ENCODE results near the gene MIER2.

The MIER2 gene

DNA sequence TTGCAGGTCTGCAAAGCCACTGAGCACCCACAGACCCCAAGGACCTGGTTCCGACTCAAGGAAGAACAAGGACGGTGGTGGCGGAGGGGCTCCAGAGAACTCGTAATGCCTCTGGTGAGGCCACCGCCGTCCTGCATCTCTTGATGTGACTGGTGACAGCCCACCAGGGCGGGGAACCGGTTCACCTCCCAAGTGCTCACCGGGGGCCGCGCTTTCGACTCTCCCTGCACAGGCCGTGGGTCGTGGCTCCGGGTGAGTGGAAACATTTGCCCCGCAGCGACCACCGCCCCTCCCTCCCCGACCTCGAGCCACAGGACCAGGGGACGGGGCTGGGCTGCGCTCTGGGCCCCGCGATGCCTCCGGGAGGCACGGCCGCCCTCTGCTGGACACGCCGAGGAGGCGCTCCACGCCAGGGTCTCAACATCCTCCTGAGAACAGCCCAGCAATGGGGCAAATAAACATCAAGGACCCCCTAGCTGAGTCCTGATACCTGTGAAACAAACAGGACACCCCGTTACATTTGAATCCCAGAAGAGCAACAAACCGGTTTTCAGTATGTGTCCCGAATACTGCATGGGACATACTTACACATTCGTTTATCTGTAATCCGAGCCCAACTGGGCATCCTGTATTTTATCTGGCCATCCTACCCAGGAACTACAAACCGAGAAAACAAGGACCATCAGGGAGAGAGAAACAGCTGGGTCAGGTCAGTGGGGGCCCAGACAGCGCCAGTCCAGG lies 49.5 kb downstream of the MIER2 start:
- peak; percentile 57 for TF ChIP-seq CTCF (conservative IDR thresholded peaks at IDR 0.05; ENCODE audit: control insufficient read depth, insufficient read depth, low read depth, low read length)
- no peak overlapping the region for H3K4me3 ChIP-seq (ENCODE audit: control insufficient read depth, low read depth, low read length)
- DNase-seq (ENCODE audit: low read depth) = peak; percentile 10

DNA sequence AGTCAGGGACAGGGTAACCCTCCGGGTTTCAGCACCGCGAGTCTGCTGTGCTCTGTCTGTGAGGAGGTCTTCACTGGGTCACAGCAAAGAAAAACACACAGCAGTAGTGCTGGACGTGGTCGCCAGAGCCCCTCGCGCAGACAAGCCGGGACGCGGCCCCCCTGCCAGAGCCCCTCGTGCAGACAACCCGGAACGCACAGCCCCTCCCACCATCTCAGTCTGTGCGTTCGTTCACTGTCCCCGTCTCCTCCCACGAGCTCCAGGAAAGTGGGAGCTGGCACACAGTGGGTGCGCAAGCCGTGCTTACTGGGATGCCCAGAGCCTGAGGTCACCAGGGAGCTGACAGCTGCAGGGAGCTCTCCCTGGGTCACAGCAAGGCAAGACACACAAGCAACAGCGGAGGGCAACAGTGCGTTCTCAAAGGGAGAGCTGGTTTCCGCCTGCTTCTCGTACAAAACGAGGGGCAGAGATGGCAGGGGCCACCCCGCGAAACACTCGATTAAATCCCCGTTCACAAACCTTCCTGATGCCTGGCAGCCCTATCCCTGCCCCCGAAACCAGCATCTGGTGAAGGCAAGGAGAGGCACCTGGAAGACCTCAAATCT lies 50.2 kb downstream of the MIER2 start:
- no peak overlapping the region for H3K4me3 ChIP-seq (ENCODE audit: control insufficient read depth, low read depth, low read length)
- peak; percentile 18 for DNase-seq (ENCODE audit: low read depth)
- TF ChIP-seq CTCF (conservative IDR thresholded peaks at IDR 0.05; ENCODE audit: control insufficient read depth, insufficient read depth, low read depth, low read length) = no peak

DNA sequence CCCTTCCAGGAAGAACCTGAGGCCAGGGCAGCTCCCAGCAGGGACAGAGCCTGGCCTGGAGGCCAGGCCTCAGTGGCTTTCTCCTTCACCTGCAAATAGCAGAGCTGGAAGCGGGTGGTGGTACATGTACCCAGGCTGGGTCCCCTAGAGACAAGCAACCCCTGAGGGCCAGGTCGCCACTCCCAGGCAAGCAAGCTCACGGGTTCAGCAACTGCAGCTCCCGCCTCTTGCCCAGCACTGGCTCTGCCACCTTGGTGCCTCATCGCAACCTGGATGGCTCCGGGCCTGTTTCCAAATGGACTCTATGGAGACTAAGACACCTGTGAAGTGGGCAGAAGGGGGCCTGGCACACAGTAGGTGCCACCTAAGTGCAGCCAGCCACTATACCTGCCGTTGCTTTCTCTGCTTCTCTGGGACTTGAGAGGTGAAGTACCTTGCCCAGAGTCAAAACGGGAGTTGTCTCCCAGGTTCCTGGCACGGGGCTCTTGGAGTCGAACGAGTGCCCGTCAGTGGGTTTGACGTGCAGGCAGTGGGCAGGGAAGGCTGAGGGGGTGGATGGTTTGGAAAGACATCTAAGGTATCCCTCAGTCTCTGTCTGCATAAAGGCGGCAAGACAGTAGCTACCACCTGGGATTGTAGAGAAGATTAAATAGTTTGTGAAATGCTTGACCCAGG lies 51.0 kb downstream of the MIER2 start:
- no peak for TF ChIP-seq CTCF (conservative IDR thresholded peaks at IDR 0.05; ENCODE audit: control insufficient read depth, insufficient read depth, low read depth, low read length)
- no peak overlapping the region for H3K4me3 ChIP-seq (ENCODE audit: control insufficient read depth, low read depth, low read length)
- no peak for DNase-seq (ENCODE audit: low read depth)

GRCh38 chr19:292951-293350 lies 51.6 kb downstream of the MIER2 start:
- DNase-seq (ENCODE audit: low read depth) = no peak
- TF ChIP-seq CTCF (conservative IDR thresholded peaks at IDR 0.05; ENCODE audit: control insufficient read depth, insufficient read depth, low read depth, low read length) = no peak
- H3K4me3 ChIP-seq (ENCODE audit: control insufficient read depth, low read depth, low read length) = no peak overlapping the region

GRCh38 chr19:292281-292884 lies 52.2 kb downstream of the MIER2 start:
- H3K4me3 ChIP-seq (ENCODE audit: control insufficient read depth, low read depth, low read length) = no peak overlapping the region
- DNase-seq (ENCODE audit: low read depth) = no peak
- TF ChIP-seq CTCF (conservative IDR thresholded peaks at IDR 0.05; ENCODE audit: control insufficient read depth, insufficient read depth, low read depth, low read length) = no peak

GRCh38 chr19:291561-292280 lies 52.9 kb downstream of the MIER2 start:
- no peak for DNase-seq (ENCODE audit: low read depth)
- no peak overlapping the region for H3K4me3 ChIP-seq (ENCODE audit: control insufficient read depth, low read depth, low read length)
- no peak for TF ChIP-seq CTCF (conservative IDR thresholded peaks at IDR 0.05; ENCODE audit: control insufficient read depth, insufficient read depth, low read depth, low read length)

All from fibroblast of mammary gland (primary cell).